ENCODE data around the gene KLHL35.

- no peak for TF ChIP-seq POLR2AphosphoS5 (IDR thresholded peaks at IDR 0.05; ENCODE audit: low read depth)
- TF ChIP-seq CTCF (IDR thresholded peaks at IDR 0.05; ENCODE audit: insufficient read depth, low read length): no peak
- TF ChIP-seq GABPA (IDR thresholded peaks at IDR 0.05; ENCODE audit: low read depth): no peak
- TF ChIP-seq SPI1 (IDR thresholded peaks at IDR 0.05; ENCODE audit: borderline replicate concordance, low read depth): no peak
These were observed 37.6 kb upstream of the KLHL35 start for GRCh38 chr11:75470476-75471080.
